ENCODE data around the gene FOLR3. TPM values are rescaled to one million over a fixed set of nuclear protein-coding genes. Genes with fewer than 3 reads are reported as not detected.
A peak's percentile ranks its signal among the peaks of the same experiment; 100 is the strongest.
"Not testable (repeated sequence)": the region's sequence is repeated elsewhere in the genome, so short reads cannot be mapped to it uniquely, and the experiment has no call there.

Gene FOLR3
- total RNA-seq, 1 donor from 2014 or later = not detected

DNA sequence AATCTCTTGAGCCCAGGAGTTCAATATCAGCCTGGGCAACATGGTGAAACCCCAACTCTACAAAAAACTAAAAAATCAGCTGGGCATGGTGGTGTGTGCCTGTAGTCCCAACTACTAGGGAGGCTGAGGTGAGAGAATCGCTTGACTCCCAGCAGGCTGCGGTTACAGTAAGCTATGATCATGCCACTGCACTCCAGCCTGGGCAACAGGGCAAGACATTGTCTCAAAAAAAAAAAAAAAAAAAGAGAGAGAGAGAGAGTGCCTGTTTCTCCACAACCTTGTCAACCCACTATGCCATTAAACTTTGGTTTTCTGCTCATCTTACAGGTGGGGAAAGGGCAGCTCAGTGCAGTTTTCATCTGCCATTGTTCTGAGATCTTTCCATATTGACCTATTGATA, 5.1 kb downstream of the FOLR3 start:
- TF ChIP-seq EZH2 (IDR thresholded peaks at IDR 0.05; ENCODE audit: insufficient read depth, low read length) = no peak
- TF ChIP-seq, protein P1, sequence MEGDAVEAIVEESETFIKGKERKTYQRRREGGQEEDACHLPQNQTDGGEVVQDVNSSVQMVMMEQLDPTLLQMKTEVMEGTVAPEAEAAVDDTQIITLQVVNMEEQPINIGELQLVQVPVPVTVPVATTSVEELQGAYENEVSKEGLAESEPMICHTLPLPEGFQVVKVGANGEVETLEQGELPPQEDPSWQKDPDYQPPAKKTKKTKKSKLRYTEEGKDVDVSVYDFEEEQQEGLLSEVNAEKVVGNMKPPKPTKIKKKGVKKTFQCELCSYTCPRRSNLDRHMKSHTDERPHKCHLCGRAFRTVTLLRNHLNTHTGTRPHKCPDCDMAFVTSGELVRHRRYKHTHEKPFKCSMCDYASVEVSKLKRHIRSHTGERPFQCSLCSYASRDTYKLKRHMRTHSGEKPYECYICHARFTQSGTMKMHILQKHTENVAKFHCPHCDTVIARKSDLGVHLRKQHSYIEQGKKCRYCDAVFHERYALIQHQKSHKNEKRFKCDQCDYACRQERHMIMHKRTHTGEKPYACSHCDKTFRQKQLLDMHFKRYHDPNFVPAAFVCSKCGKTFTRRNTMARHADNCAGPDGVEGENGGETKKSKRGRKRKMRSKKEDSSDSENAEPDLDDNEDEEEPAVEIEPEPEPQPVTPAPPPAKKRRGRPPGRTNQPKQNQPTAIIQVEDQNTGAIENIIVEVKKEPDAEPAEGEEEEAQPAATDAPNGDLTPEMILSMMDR (IDR thresholded peaks at IDR 0.05; ENCODE audit: insufficient read depth, low read depth, low read length) = no peak
- Mint-ChIP-seq H3K9me3 (ENCODE audit: unreplicated experiment) (no peaks in the 10 kb centered on the region), H3K36me3 (ENCODE audit: low read depth, unreplicated experiment) (no peaks in the 10 kb centered on the region), H3K27ac (ENCODE audit: unreplicated experiment) (no peak overlapping the region), H3K4me3 (ENCODE audit: unreplicated experiment) (no peak overlapping the region), H3K4me1 (ENCODE audit: low read depth, unreplicated experiment) (peaks cover 18% of the 10 kb centered on the region), H3K27me3 (ENCODE audit: low read depth, unreplicated experiment) (peaks cover 3% of the 10 kb centered on the region)
- DNase-seq (ENCODE audit: low read depth) = no peak
- no peak overlapping the region for H3K9ac ChIP-seq (ENCODE audit: low read length)
- no peak overlapping the region for H3K4me3 ChIP-seq (ENCODE audit: insufficient read depth, low read depth, low read length)
- H3K79me2 ChIP-seq (ENCODE audit: insufficient read depth, low read length) = no peaks in the 10 kb centered on the region
- no peaks in the 10 kb centered on the region for H3K36me3 ChIP-seq (ENCODE audit: insufficient read depth, low read length)
- H3K4me1 ChIP-seq (ENCODE audit: insufficient read depth, low read length) = peaks cover 20% of the 10 kb centered on the region
- no peaks in the 10 kb centered on the region for H4K20me1 ChIP-seq (ENCODE audit: insufficient read depth, low read length)
- no peak for FAIRE-seq
- no peak overlapping the region for H2AFZ ChIP-seq (ENCODE audit: low read depth, low read length)
- H3K27ac ChIP-seq (ENCODE audit: low read depth, low read length) = peak overlapping the region; percentile 74
- no peaks in the 10 kb centered on the region for H3K27me3 ChIP-seq (ENCODE audit: insufficient read depth, low read length)
- H3K4me2 ChIP-seq (ENCODE audit: low read length) = peak overlapping the region; percentile 61
- H3K9me3 ChIP-seq (ENCODE audit: insufficient read depth, low read depth, low read length) = no peaks in the 10 kb centered on the region

GRCh38 chr11:72141066-72141465, 5.5 kb downstream of the FOLR3 start:
- Histone ChIP-seq H3K79me2 (ENCODE audit: insufficient read depth, low read length) (no peaks in the 10 kb centered on the region), H3K4me2 (ENCODE audit: low read length) (peak overlapping the region; percentile 61), H2AFZ (ENCODE audit: low read depth, low read length) (no peak overlapping the region), H3K9ac (ENCODE audit: low read length) (peak overlapping the region; percentile 52), H3K4me3 (ENCODE audit: insufficient read depth, low read depth, low read length) (no peak overlapping the region), H4K20me1 (ENCODE audit: insufficient read depth, low read length) (no peaks in the 10 kb centered on the region), H3K27me3 (ENCODE audit: insufficient read depth, low read length) (no peaks in the 10 kb centered on the region), H3K4me1 (ENCODE audit: insufficient read depth, low read length) (peaks cover 20% of the 10 kb centered on the region), H3K36me3 (ENCODE audit: insufficient read depth, low read length) (no peaks in the 10 kb centered on the region), H3K27ac (ENCODE audit: low read depth, low read length) (peak overlapping the region; percentile 74), H3K9me3 (ENCODE audit: insufficient read depth, low read depth, low read length) (no peaks in the 10 kb centered on the region)
- H3K4me1 Mint-ChIP-seq (ENCODE audit: low read depth, unreplicated experiment) = peaks cover 18% of the 10 kb centered on the region
- DNase-seq (ENCODE audit: low read depth) = peak; percentile 96
- FAIRE-seq = peak; percentile 93
- no peak for TF ChIP-seq EZH2 (IDR thresholded peaks at IDR 0.05; ENCODE audit: insufficient read depth, low read length)
- TF ChIP-seq, protein P1 (IDR thresholded peaks at IDR 0.05; ENCODE audit: insufficient read depth, low read depth, low read length) = no peak
- H3K27ac Mint-ChIP-seq (ENCODE audit: unreplicated experiment) = peak overlapping the region; percentile 56
- no peak overlapping the region for H3K4me3 Mint-ChIP-seq (ENCODE audit: unreplicated experiment)
- H3K27me3 Mint-ChIP-seq (ENCODE audit: low read depth, unreplicated experiment) = no peaks in the 10 kb centered on the region
- H3K9me3 Mint-ChIP-seq (ENCODE audit: unreplicated experiment) = no peaks in the 10 kb centered on the region
- H3K36me3 Mint-ChIP-seq (ENCODE audit: low read depth, unreplicated experiment) = no peaks in the 10 kb centered on the region

DNA sequence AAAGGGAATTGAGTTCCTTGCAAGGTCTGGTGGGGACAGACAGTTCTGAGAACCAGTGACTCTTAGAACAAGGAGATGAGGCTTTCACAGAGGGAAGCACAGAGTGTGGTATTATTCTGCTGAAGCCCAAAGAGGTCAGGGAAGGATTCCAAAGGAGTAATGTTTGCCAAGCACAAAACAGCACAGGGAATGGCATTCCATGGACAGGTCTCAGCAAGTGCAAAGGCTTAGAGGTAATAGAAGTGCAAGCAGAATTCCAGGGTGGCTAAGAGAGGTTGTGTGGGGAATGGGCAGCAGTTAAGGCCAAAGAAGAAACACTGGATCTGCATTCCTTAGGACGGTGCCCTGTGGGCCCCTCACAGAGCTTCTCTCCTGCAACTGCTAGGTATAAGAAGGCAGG, 6.6 kb downstream of the FOLR3 start:
- not testable (repeated sequence) for H4K20me1 ChIP-seq (ENCODE audit: insufficient read depth, low read length); H3K27me3 Mint-ChIP-seq (ENCODE audit: low read depth, unreplicated experiment); H3K9me3 ChIP-seq (ENCODE audit: insufficient read depth, low read depth, low read length); H3K79me2 ChIP-seq (ENCODE audit: insufficient read depth, low read length); H3K36me3 Mint-ChIP-seq (ENCODE audit: low read depth, unreplicated experiment); H3K9me3 Mint-ChIP-seq (ENCODE audit: unreplicated experiment); H3K4me3 ChIP-seq (ENCODE audit: insufficient read depth, low read depth, low read length); H3K27me3 ChIP-seq (ENCODE audit: insufficient read depth, low read length); H3K4me2 ChIP-seq (ENCODE audit: low read length); H3K36me3 ChIP-seq (ENCODE audit: insufficient read depth, low read length); H2AFZ ChIP-seq (ENCODE audit: low read depth, low read length); H3K4me3 Mint-ChIP-seq (ENCODE audit: unreplicated experiment)
- peaks cover 20% of the 10 kb centered on the region for H3K4me1 ChIP-seq (ENCODE audit: insufficient read depth, low read length)
- Mint-ChIP-seq H3K27ac (ENCODE audit: unreplicated experiment) (peak overlapping the region; percentile 72), H3K4me1 (ENCODE audit: low read depth, unreplicated experiment) (peaks cover 18% of the 10 kb centered on the region)
- peak; percentile 26 for FAIRE-seq
- H3K9ac ChIP-seq (ENCODE audit: low read length) = peak overlapping the region; percentile 52
- peak; percentile 52 for DNase-seq (ENCODE audit: low read depth)
- H3K27ac ChIP-seq (ENCODE audit: low read depth, low read length) = peak overlapping the region; percentile 73

DNA sequence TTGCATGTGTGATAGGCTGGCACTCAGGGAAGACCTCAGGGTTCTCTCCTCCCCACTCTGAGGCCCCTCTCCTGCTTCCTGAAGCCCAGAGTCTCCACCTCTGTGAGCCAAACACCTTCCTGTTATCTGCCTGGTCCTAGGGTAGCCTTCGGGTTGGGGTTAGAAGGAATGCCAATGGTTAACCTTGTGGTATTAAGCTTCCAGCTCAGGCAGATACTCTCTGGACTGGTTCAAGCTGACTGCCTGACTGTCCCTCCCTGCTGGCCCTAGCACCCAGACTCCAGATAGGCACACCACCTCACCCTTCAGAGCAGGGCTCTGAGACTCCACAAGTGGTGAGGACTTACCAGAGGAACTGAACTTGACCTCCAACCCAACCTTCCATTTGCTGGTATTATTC, 7.0 kb downstream of the FOLR3 start:
- H3K4me1 Mint-ChIP-seq (ENCODE audit: low read depth, unreplicated experiment) = peaks cover 18% of the 10 kb centered on the region
- H3K9me3 ChIP-seq (ENCODE audit: insufficient read depth, low read depth, low read length); FAIRE-seq: not testable (repeated sequence)

More for the DNA sequence above, 7.0 kb downstream of the FOLR3 start:
- not testable (repeated sequence) for H3K36me3 Mint-ChIP-seq (ENCODE audit: low read depth, unreplicated experiment); H3K4me3 Mint-ChIP-seq (ENCODE audit: unreplicated experiment); H3K36me3 ChIP-seq (ENCODE audit: insufficient read depth, low read length); H3K27me3 Mint-ChIP-seq (ENCODE audit: low read depth, unreplicated experiment); H4K20me1 ChIP-seq (ENCODE audit: insufficient read depth, low read length); H3K27ac ChIP-seq (ENCODE audit: low read depth, low read length); H3K79me2 ChIP-seq (ENCODE audit: insufficient read depth, low read length); H3K9me3 Mint-ChIP-seq (ENCODE audit: unreplicated experiment); H3K4me3 ChIP-seq (ENCODE audit: insufficient read depth, low read depth, low read length); H3K27me3 ChIP-seq (ENCODE audit: insufficient read depth, low read length); DNase-seq (ENCODE audit: low read depth); H3K4me2 ChIP-seq (ENCODE audit: low read length); H3K9ac ChIP-seq (ENCODE audit: low read length); H2AFZ ChIP-seq (ENCODE audit: low read depth, low read length)
- H3K4me1 ChIP-seq (ENCODE audit: insufficient read depth, low read length) = peaks cover 20% of the 10 kb centered on the region
- H3K27ac Mint-ChIP-seq (ENCODE audit: unreplicated experiment) = peak overlapping the region; percentile 72

Measured in astrocyte (in vitro differentiated cells and primary cell).